Chondrocyte (in vitro differentiated cells): ENCODE data around the gene ENDOG. TPM values are rescaled to one million over a fixed set of nuclear protein-coding genes. Genes with fewer than 3 reads are reported as not detected.
"Not testable (repeated sequence)": the region's sequence is repeated elsewhere in the genome, so short reads cannot be mapped to it uniquely, and the experiment has no call there.

Experiments used
- DNase-seq: peaks from one replicate; pipeline ENCODE4 v3.0.0; 2021; ENCODE audit warnings: mixed read lengths, low spot score
- H3K27ac Mint-ChIP-seq: one replicate; pipeline ENCODE4 v1.8.0; 2021; ENCODE audit warnings: mild to moderate bottlenecking, moderate library complexity, mixed read lengths; ENCODE audit not compliant: unreplicated experiment
- H3K27me3 Mint-ChIP-seq: 2 replicates; pipeline ENCODE4 v1.8.0; 2021; ENCODE audit warnings: low read depth, mixed read lengths
- H3K36me3 Mint-ChIP-seq: 2 replicates; pipeline ENCODE4 v1.8.0; 2021; ENCODE audit warnings: low read depth, mixed read lengths
- H3K4me1 Mint-ChIP-seq: 2 replicates; pipeline ENCODE4 v1.8.0; 2021; ENCODE audit warnings: low read depth, mild to moderate bottlenecking, mixed read lengths
- H3K4me3 Mint-ChIP-seq: one replicate; pipeline ENCODE4 v1.8.0; 2021; ENCODE audit warnings: mild to moderate bottlenecking, moderate library complexity, mixed read lengths; ENCODE audit not compliant: unreplicated experiment
- H3K9me3 Mint-ChIP-seq: 2 replicates; pipeline ENCODE4 v1.8.0; 2021; ENCODE audit warnings: low read depth, mixed read lengths
- total RNA-seq: library from RNA; stranded (reverse); gene quantifications from 3 replicates; pipeline ENCODE4 v1.2.1, GENCODE V29; 2021
- TF ChIP-seq, protein P1 (sequence below): fragments of 200-600 bp; sonication (generic); IDR thresholded peaks from 2 replicates; pipeline ENCODE4 v1.5.0; 2021; ENCODE audit warnings: antibody characterized with exemption, mild to moderate bottlenecking, moderate library complexity

The ENDOG gene
- total RNA-seq, 1 donor from 2014 or later: 23.1 TPM

DNA sequence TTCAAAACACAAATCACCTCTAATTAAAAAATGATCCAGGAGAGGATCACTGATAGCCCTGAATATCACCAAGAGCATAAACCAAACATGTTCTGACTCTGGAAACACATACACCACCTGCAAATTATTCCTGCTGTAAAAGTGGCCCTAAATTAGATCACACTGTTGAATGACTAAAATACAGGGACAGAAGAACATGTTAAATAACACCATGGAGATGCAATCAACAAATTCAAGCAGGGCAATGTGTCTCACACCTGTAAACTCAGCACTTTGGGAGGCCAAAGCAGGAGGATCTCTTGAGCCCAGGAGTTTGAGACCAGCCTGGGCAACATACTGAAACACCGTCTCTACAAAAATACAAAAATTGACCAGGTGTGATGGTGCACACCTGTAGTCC, 29.5 kb downstream of the ENDOG start:
- H3K9me3 Mint-ChIP-seq: peaks cover 24% of the 10 kb centered on the region
- H3K4me3 Mint-ChIP-seq: no peak overlapping the region
- TF ChIP-seq, protein P1, sequence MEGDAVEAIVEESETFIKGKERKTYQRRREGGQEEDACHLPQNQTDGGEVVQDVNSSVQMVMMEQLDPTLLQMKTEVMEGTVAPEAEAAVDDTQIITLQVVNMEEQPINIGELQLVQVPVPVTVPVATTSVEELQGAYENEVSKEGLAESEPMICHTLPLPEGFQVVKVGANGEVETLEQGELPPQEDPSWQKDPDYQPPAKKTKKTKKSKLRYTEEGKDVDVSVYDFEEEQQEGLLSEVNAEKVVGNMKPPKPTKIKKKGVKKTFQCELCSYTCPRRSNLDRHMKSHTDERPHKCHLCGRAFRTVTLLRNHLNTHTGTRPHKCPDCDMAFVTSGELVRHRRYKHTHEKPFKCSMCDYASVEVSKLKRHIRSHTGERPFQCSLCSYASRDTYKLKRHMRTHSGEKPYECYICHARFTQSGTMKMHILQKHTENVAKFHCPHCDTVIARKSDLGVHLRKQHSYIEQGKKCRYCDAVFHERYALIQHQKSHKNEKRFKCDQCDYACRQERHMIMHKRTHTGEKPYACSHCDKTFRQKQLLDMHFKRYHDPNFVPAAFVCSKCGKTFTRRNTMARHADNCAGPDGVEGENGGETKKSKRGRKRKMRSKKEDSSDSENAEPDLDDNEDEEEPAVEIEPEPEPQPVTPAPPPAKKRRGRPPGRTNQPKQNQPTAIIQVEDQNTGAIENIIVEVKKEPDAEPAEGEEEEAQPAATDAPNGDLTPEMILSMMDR: no peak
- peaks cover 10% of the 10 kb centered on the region for H3K4me1 Mint-ChIP-seq
- H3K27me3 Mint-ChIP-seq: no peaks in the 10 kb centered on the region
- peaks cover 9% of the 10 kb centered on the region for H3K36me3 Mint-ChIP-seq
- no peak for DNase-seq
- H3K27ac Mint-ChIP-seq: no peak overlapping the region

DNA sequence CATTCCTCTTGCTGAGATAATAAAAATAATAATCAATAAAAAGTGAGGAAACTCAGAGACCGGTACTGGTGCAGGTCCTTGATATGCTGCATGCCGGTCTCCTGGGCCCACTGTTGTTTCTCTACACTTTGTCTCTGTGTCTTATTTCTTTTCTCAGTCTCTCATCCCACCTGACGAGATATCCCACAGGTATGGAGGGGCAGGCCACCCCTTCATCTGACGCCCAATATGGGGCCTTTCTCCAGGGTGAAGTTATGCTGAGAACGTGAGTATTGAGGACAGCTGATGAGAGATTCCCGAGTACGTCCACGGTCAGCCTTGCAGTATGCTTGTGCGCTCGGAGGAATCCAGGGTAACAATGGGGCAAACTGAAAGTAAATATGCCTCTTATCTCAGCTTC, 32.7 kb downstream of the ENDOG start:
- peaks cover 24% of the 10 kb centered on the region for H3K9me3 Mint-ChIP-seq
- H3K27ac Mint-ChIP-seq, H3K36me3 Mint-ChIP-seq, H3K27me3 Mint-ChIP-seq, DNase-seq, H3K4me3 Mint-ChIP-seq, H3K4me1 Mint-ChIP-seq: not testable (repeated sequence)

DNA sequence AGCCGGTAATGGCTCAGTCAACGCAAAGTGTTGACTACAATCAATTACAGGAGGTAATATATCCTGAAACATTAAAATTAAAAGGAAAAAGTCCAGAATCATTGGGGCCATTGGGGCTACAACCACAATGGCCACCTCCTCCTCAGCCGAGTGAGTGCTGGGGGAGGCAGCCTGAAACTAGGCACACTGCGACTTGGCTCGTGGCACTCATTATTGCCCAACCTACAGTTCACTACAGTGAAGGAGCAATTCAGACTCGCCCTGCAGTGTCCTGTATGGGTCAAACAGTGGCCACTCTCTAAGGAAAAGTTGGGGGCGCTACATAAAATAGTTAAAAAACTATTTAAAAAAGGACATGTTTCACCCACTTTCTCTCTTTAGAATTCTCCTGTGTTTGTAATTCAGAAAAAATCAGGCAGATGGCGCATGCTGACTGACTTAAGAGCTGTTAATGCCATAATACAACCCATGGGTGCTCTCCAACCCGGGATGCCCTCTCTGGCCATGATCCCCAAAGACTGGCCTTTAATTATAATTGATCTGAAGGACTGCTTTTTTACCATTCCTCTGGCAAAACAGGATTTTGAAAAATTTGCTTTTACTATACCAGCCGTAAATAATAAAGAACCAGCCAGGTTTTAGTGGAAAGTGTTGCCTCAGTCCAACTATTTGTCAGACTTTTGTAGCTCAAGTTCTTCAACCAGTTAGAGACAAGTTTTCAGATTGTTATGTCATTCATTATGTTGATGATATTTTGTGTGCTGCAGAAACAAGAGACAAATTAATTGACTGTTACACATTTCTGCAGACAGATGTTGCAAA, 33.7 kb downstream of the ENDOG start:
- not testable (repeated sequence) for H3K27me3 Mint-ChIP-seq, H3K4me1 Mint-ChIP-seq, DNase-seq, H3K27ac Mint-ChIP-seq, H3K4me3 Mint-ChIP-seq, H3K36me3 Mint-ChIP-seq
- peaks cover 24% of the 10 kb centered on the region for H3K9me3 Mint-ChIP-seq
- TF ChIP-seq, protein P1: peak; percentile 83

DNA sequence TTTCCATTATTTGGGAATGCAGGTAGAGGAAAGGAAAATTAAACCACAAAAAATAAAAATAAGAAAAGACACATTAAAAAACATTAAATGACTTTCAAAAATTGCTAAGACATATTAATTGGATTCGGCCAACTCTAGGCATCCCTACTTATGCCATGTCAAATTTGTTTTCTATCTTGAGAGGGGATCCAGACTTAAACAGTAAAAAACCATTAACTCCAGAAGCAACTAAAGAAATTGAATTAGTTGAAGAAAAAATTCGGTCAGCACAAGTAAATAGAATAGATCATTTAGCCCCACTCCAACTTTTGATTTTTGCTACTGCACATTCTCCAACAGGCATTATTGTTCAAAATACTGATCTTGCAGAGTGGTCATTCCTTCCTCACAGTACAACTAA, 34.3 kb downstream of the ENDOG start:
- H3K9me3 Mint-ChIP-seq: peaks cover 22% of the 10 kb centered on the region
- H3K27ac Mint-ChIP-seq, H3K4me3 Mint-ChIP-seq, DNase-seq, H3K4me1 Mint-ChIP-seq, H3K36me3 Mint-ChIP-seq, H3K27me3 Mint-ChIP-seq: not testable (repeated sequence)

DNA sequence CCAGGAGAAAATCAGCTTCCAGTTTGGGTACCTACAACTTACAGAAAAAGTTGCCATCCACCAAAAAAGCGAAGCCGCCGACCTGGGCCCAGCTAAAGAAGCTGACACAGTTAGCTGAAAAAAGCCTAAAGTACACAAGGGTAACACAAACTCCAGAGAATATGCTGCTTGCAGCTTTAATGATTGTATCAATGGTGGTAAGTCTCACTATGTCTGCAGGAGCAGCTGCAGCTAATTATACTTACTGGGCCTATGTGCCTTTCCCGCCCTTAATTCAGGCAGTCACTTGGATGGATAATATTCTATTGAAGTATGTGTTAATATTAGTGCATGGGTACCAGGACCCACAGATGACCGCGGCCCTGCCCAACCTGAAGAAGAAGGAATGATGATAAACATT, 36.2 kb downstream of the ENDOG start:
- not testable (repeated sequence) for H3K4me3 Mint-ChIP-seq, H3K27me3 Mint-ChIP-seq, DNase-seq, H3K27ac Mint-ChIP-seq, H3K36me3 Mint-ChIP-seq, H3K4me1 Mint-ChIP-seq
- peaks cover 15% of the 10 kb centered on the region for H3K9me3 Mint-ChIP-seq

DNA sequence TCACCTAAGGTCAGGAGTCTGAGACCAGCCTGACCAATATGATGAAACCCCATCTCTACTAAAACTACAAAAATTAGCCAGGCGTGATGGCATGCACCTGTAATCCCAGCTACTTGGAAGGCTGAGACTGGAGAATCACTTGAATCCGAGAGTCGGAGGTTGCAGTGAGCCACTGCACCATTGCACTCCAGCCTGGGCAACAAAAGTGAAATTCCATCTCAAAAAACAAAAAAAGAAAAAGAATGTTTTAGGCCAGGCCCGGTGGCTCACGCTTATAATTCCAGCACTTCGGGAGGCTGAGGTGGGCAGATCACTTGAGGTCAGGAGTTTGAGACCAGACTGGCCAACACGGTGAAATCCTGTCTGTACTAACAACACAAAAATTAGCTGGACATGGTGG, 40.2 kb downstream of the ENDOG start:
- H3K4me1 Mint-ChIP-seq, H3K9me3 Mint-ChIP-seq, H3K27me3 Mint-ChIP-seq, H3K27ac Mint-ChIP-seq, H3K4me3 Mint-ChIP-seq, H3K36me3 Mint-ChIP-seq, DNase-seq: not testable (repeated sequence)

DNA sequence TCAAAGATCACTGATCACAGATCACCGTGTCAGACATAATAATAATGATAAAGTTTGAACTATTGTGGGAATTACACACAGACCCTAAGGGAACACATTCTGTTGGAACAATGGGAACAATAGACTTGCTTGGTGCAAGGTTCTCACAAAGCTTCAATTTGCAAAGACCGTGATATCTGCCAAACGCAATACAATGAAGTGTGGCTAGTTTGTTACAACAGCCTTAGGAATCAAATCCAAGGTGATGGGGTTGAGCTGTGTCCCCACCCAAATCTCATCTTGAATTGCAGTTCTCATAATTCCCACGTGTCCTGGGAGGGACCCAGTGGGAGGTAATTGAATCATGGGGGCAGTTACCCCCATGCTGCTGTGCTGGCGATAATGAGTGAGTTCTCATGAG, 42.6 kb downstream of the ENDOG start:
- H3K9me3 Mint-ChIP-seq: no peaks in the 10 kb centered on the region
- H3K4me3 Mint-ChIP-seq: no peak overlapping the region
- peaks cover 3% of the 10 kb centered on the region for H3K4me1 Mint-ChIP-seq
- H3K27ac Mint-ChIP-seq: no peak overlapping the region
- DNase-seq: no peak
- H3K27me3 Mint-ChIP-seq: no peaks in the 10 kb centered on the region
- TF ChIP-seq, protein P1: no peak
- no peaks in the 10 kb centered on the region for H3K36me3 Mint-ChIP-seq
